ENCODE data around the gene OR5AN1.
"Not testable (repeated sequence)": the region's sequence is repeated elsewhere in the genome, so short reads cannot be mapped to it uniquely, and the experiment has no call there.

OR5AN1 gene, protein sequence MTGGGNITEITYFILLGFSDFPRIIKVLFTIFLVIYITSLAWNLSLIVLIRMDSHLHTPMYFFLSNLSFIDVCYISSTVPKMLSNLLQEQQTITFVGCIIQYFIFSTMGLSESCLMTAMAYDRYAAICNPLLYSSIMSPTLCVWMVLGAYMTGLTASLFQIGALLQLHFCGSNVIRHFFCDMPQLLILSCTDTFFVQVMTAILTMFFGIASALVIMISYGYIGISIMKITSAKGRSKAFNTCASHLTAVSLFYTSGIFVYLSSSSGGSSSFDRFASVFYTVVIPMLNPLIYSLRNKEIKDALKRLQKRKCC

DNA sequence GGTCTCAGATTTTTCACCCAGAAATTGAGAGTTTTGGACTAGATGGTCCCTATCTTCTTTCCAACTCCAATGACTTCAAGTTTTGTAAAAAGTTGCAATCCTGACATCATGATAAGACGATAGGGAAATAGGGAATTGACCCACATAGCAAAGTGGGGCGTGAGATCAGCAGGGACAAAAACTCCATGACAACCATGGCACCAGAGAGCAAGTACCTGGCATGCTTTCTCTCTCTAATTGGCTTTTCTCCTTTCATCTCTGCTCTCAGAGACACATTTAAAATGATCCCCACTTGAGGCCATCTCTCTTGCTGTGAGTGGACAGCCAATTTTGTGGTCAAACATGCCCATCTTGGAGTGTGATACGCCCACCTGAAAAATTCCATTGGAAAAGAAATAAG lies at the start of gene OR5AN1:
TSS of gene OR5AN1 (plus strand) at position 301 of the 400 bp plus-strand sequence. CDS start 5,564 bp downstream, outside the sequence.
- DNase-seq, result no peak

- no peak for DNase-seq
Observed at GRCh38 chr11:59335001-59335400, 23.7 kb upstream of the OR5AN1 start.

DNA sequence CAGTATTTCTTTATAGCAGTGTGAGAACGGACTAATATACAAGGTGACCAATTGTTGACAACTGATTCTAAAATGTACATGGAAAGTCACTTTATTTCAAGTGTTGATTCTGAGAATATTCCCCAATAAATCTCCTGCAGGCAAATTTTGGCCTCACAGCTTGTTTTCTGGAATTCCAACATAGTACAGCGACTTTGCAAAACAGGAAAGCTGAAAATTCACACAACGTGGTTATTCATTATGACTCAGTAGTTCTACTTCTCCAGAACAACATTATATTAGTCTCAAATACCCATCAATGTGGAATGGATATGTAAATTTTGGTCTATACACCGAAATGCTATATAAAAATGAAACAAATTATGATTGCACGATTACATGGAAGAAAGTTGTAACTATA lies 22.5 kb upstream of the OR5AN1 start:
- no peak for DNase-seq

GRCh38 chr11:59336931-59337330 lies 21.8 kb upstream of the OR5AN1 start:
- DNase-seq, result no peak

- DNase-seq, result not testable (repeated sequence)
Observed at GRCh38 chr11:59349657-59350056, 9.0 kb upstream of the OR5AN1 start.

- DNase-seq, result no peak
Observed at GRCh38 chr11:59355226-59355625, 3.5 kb upstream of the OR5AN1 start.

GRCh38 chr11:59356561-59356960 lies 2.1 kb upstream of the OR5AN1 start:
- DNase-seq, result no peak

DNA sequence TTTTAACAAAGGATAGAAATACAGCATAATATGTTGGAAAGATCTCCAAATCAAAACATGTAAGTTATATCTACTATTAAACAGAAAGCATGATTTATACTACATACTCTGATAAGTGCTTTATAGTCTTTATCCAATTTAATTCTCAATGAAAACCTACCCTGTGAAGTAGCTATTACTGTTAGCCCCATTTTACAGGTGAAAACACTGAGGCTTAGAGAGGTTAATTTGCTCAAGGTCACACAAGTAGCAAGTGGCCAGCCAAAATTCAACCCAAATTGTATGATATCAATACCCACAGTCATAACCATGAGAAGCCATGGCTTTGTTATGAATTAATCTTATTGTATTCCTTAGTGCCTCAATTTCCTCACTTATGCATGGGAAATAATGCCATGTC lies 675 bp upstream of the OR5AN1 start:
- DNase-seq, result no peak

GRCh38 chr11:59365232-59366018 lies 6.7 kb downstream of the OR5AN1 start:
- no peak for DNase-seq

GRCh38 chr11:59368238-59369022 lies 9.7 kb downstream of the OR5AN1 start:
- no peak for DNase-seq

GRCh38 chr11:59372324-59372723 lies 13.6 kb downstream of the OR5AN1 start:
- not testable (repeated sequence) for DNase-seq

DNA sequence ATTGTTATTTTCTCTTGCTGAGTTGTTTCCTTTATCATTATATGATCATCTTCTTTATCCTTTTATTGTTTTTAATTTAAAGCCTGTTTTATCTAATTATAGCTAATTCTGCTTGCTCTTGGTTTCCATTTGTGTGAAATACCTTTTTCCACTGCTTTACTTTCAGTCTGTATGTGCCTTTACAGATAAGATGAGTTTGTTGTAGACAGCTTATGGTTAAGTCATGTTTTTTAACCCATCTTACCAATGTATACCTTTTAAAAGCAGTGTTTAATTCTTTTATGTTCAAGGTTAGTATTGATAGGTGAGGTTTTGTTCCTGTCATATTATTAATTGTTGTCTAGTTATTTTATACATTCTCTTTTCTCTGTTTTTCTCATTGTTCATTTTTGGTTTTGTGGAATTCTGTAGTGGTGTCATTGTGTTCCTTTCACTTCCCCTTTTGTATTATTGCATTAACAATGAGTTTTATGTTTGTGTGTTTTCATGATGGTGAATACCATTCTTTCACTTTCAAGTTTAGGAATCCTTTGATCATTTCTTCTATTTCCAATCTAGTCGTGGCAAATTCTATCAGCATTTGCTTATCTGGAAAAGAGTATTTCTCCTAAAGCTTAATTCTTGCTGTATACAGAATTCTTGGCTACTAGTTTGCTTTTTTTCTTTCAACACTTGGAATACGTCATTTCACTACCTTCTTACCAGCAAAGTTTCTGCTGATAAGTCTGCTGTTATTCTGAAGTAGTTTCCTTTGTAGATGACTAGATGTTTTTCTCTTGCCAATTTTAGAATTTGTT lies 21.8 kb downstream of the OR5AN1 start:
- no peak for DNase-seq

- DNase-seq, result no peak
Observed at GRCh38 chr11:59394186-59394585, 35.5 kb downstream of the OR5AN1 start.

DNA sequence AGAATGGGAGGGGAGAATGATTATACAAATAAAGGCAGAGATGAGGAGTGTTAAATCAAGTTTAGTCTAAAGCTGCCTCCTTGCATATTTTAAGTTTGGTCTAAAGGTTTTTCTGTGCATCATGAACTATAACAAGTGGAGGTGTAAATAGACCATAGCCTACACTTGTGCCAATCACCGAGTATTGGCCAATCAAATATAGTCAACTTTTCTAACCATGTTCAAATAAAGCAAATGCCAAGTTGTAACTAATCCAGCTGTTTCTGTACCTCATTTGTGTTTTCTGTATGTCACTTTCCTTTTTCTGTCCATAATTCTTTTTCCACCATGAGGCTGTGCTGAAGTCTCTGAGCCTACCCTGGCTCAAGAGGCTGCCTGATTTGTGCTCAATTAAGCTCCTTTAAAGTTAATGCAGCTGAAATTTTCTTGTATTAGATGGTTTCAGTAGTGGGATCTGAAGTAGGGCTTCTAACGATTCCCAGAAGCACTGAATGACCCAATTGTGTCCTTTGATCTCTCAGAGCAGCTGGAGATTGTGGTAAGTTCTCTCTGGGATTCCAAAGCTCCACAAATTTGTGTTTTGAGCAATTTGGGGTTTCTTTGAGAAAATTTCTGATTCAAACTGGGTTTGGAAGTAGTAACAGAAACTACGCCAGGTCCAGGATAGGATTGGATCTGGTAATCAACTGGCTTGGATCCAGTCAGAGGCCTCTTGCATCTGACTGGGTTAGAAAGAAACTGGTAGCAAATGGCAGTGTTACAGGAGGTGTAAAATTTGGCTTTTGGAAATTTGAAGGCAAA lies 42.0 kb downstream of the OR5AN1 start:
- DNase-seq, result no peak

DNA sequence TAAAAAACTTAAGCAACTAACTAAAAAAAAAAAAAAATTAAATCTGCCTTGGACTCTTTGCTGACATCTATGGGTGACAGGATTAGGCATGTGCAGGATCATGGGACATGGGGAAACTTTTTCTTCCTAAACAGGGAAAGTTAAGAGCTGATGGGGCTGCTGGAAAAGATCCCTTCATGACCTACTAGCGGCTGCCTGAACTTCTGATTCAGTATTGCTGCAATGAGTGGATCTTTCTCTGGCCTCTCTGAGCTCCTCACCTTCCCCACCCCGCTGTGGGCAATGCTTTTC lies 42.5 kb downstream of the OR5AN1 start:
- DNase-seq, result no peak

DNA sequence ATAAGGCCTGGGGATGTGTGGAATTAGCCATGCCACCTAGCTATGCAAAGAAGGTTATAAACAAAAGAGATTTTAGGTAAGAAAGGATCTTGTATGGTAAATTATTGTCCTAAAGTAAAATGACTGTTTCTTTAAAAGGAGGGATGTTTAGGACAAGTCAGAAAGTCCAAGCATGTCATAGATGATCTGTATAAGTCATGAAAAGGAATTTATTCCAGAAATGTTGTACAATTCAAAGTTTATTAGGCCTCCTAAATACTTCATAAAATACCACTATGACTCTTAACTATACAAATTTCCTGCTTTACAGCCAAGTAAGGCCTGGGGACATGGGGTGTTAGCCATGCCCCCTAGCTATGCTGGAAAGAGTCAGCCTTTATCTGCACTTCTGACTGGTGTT lies 44.9 kb downstream of the OR5AN1 start:
- no peak for DNase-seq

DNA sequence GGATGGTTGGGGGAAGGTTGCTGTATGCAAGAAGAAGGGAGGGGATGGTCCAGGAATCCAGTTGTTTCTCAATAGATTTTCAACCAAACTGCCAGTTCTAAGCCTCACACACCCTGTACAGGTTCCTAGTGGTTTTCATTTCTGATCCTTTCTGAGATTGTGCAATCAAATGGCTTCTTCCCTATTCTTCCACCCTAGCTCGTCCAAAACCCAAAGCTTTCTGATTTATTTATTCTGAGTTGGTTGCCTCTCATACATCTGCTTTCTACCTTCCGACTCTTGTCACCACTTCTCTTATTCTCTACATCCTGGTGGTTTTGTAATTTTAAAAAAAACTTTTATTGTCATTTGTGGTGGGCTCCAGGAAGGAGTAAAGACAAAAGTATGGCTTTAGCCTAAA lies 55.0 kb downstream of the OR5AN1 start:
- DNase-seq, result no peak

GRCh38 chr11:59415111-59415510 lies 56.4 kb downstream of the OR5AN1 start:
- DNase-seq, result no peak

GRCh38 chr11:59416613-59417012 lies 57.9 kb downstream of the OR5AN1 start:
- no peak for DNase-seq

DNA sequence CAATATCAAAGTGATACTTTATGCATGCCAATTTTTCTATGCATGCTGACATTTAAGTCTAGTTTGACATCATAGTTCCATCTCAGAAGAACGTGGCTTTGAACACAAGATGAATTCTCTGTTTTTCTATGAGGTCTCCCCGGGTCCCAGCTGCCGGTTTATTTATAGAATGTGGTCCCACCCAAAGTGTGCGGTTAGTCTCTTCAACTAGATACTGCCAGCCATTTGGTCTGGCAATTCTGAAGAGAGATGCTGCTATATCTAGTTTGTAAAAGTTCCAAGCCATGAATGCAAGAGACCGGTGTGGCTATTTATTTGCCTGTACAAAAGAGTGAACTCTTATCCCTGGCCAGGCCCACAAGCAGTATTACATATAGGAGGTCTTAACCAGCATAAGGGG lies 58.3 kb downstream of the OR5AN1 start:
- DNase-seq, result no peak

DNA sequence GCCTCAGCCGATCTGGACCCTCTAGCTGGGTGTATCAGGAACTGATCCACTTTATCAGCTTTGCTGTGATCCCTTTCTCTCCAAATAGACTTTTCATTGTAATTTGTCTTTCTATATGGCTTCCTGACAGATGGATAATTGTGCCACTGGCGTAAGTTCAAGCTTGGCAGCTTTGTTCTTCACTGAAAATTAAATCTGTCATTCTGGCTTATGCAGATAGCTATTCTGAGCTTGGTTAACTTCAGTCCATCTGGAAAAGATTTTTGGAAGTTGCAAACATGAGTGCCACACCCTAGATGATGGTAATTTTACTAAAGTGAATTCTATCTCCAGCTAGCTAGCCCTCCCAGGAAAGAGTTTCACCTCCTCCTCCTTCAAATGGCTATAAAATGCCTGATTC lies 59.5 kb downstream of the OR5AN1 start:
- DNase-seq, result no peak
